Stimulated activated CD4-positive, alpha-beta T cell treated with anti-CD3 and anti-CD28 coated beads, Interleukin-2, amount 100 ng/mL, for 24 hours (primary cell): ENCODE data around the gene CLEC18A.
"Not testable (repeated sequence)": the region's sequence is repeated elsewhere in the genome, so short reads cannot be mapped to it uniquely, and the experiment has no call there.

Experiments used
- DNase-seq, 2 donors: peaks; one replicate each; pipeline ENCODE4 v3.0.0-alpha.2; 2020

CLEC18A gene

GRCh38 chr16:69951017-69951671 is at the start of gene CLEC18A:
Gene CLEC18A (plus strand): TSS chr16:69951334. CDS start chr16:69951367, 33 bp downstream.
- not testable (repeated sequence) for DNase-seq

GRCh38 chr16:69903865-69904415 is 47.2 kb upstream of the CLEC18A start:
- DNase-seq: no peak

- DNase-seq: no peak
Observed at GRCh38 chr16:69904495-69905170, 46.5 kb upstream of the CLEC18A start.

DNA sequence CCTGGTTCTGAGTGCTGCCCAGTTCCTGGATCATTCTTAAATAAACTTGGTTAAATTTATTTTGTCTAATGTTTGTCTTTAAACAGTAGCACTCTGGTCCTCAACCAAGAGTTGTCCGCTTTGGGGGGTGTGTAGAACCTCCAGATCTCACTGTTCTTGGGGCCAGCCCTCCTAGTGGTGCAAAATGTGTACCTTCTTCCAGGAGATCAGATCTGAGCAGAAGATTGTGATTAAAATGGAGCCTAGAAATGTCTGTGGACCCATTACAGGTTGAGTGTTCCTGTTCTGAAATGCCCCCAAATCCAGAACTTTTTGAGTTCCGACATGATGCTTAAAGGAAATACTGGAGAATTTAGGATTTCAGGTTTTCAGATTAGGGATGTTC is 46.0 kb upstream of the CLEC18A start:
- no peak for DNase-seq

DNA sequence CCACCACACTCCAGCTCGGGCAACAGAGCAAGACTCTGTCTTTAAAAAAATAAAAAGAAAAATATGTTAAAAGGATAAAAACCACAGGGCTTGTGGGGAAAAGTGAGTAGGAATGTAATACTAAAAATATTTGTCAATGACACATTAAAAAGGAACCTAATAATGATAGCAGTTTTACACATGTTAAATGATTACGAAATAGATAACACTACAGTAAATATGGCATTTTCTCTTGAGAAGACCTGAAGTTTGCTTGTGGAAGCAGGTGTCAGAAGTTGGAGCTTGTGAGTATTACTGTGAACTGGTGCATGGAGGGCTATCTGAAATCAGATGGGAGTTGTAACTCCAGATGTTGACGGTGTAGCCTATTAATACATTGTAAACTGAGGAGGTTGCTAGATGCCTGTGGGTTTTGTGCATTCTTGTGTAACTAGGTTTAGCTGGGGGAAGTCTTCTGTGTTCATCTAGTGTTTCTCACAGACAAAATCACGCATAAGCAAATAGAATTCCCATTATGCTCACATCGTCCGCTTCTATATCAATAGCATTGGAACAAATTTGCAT is 44.2 kb upstream of the CLEC18A start:
- DNase-seq: no peak

DNA sequence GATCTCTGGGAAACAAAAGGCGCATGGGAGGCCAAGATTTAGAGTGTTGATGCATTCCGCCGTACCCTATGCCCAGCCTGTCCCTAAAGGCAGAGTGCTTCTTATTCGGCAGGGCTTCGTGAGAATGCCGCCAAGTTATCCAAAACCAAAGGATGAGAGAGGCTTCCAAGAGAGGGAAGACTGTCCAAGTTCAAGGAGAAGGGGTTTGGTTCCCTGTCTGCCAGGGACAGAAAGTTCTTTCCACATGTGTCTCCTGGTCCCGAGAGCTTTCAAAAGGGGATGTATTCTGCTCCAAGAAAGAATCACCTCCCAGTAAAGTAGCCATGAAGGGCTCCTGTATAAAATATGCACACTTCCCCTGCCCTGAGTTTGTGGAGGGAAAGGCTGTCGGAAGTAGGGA is 42.1 kb upstream of the CLEC18A start:
- DNase-seq: no peak

DNA sequence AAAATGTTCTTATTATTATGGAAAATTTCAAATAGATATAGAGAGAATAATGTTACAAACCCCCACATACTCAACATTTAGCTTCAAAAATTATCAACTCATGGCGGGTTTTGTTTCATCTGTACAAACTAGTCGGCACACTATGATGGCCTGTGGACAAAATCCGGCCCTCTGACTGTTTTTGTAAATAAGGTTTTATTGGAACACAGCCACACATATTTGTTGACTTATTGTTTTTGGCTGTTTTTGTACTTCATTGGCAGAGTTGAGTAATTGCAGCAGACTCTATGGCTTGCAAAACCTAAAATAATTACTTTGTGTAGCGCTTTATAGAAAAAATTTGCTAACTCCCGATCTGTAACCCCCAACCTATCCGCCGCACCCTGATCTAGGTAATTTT is 41.4 kb upstream of the CLEC18A start:
- DNase-seq: no peak

GRCh38 chr16:69910964-69911363 is 40.2 kb upstream of the CLEC18A start:
- no peak for DNase-seq

GRCh38 chr16:69916462-69916861 is 34.7 kb upstream of the CLEC18A start:
- no peak for DNase-seq

DNA sequence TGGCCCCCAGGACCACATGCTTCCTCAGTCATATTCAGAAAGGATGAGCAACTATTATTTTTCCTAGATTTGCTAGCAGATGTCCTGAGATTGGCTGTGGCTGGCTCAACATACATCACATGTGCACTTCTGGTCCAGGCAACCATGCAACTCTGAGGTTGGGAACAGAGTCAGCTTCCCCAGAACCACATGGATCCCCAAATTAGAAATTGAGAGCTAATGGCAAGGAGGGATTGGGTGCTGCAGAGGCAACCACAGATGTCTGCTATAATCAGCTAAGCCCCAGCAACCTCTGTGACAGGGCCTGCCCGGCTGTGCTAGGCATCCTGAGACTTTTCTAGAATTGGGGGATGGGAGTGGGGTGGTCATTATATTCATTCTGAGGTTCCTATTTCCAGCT is 33.8 kb upstream of the CLEC18A start:
- DNase-seq: no peak

GRCh38 chr16:69917739-69918138 is 33.4 kb upstream of the CLEC18A start:
- no peak for DNase-seq

DNA sequence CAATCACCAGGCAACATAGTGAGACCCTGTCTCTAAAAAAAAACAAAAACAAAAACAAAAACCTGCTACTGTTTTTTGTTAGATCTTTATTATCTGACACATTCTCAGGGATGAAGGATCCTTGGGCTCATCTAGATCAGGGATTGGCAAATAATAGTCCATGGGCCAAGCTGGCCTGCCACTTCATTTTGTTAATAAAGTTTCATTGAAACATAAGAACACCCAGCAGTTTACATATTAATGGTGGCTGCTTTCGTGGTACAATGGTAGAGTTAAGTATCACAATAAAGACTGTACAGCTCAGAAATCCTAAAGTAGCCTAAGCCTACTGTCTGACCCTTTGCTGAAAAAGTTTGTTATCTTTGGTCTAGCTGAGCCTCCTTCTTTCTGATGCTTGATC is 32.9 kb upstream of the CLEC18A start:
- no peak for DNase-seq

DNA sequence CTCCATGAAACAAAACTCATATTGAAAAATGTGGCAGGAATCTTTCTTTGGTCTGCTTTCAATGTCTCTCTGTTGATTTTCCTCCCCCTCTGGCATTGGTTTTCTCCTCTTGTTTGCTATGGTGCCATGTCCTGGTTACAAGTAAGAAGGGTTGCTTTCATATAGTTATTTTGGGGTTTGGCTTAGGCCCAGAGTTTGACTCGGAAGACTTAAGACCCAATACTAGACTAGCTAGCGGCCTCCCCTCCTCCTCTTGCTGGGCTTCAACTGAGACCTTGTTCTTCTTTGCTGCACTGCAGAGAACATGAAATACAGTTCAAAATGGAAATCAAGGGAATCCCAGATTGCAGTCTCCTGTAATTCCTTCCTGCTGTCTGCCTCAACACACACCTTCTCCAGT is 30.0 kb upstream of the CLEC18A start:
- no peak for DNase-seq

GRCh38 chr16:69922200-69922599 is 28.9 kb upstream of the CLEC18A start:
- DNase-seq: no peak

GRCh38 chr16:69924041-69924775 is 26.9 kb upstream of the CLEC18A start:
- DNase-seq: no peak

GRCh38 chr16:69924777-69925191 is 26.4 kb upstream of the CLEC18A start:
- DNase-seq: no peak

GRCh38 chr16:69925311-69925710 is 25.8 kb upstream of the CLEC18A start:
- no peak for DNase-seq

GRCh38 chr16:69926241-69926640 is 24.9 kb upstream of the CLEC18A start:
- DNase-seq: no peak

DNA sequence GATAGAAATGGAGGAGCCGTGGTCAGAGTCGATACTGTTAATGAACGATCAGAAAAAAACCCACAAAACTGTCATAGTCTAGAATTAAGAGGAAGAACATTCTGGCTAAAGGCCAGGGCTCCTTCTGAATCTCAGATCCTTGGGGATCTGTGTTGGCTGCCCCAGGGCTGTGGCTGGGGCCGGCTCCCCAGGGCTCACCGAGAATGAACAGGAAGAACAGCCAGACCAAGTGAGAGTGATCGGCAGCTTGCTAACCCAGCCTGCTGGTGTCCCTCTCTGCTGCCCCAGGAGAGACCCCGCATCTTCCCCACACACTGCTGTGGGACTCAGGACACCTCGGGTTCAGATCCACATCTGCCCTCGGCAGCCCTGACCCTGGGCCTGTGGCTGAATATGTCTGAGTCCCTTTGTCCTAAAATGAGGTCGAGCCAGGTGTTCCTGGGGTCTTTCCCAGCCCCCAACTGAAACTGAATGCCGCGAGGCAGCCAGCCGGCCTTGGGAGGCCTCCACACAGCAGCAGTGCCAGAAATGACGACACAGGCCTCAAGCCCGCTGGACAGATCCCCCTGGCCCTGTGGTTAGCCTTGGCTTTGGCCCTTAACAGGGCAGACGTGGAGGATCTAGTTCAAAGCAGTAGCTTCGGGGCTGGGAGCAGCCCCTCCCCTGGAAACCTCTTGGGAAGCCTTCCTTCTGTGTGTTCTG is 23.9 kb upstream of the CLEC18A start:
- no peak for DNase-seq

DNA sequence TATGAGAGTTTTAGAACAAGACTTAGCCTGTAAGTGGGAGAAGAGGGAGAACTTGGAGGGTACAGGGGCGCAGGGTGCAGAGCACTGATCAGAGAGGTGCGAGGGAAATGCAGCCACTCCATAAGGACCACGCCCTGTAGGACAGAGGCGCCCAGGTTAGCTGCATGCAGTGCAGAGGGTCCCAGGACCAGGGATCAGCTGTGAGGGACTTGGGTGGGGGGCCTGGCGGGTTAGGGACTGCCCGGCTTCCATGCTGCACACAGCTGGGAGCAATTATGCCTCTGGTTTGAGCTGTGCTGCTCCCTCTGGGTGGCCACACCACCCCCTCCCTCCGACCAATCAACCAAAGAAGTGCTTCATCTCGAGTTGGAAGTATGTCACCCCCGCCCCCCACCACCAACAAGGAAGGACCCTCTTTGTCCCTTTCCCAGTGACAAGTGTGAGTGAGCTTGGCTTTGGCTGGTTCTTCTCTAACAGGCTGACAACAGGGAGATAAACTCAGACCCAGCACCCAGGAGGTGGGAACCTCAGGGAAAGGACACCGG is 22.2 kb upstream of the CLEC18A start:
- no peak for DNase-seq

DNA sequence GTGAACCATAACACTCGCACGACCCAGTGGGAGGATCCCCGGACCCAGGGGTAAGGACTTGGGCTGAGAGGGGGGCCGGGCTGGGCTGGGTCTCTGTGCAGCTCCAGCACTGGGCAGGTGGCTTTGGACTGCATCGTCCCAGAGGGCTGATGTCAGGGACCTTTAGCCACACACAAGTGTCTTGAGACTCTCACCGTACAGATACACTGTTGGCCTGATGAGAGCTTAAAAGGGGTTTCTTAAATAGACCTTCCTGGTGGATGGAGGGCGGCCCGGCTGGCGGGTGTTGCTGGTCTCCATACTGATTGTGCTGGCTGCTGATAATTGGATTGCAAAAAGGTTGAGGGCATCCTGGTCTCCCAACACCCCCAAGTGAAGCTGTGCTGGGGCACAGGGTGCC is 21.7 kb upstream of the CLEC18A start:
- DNase-seq: no peak

- peak; percentile 43 to 54 for DNase-seq
Observed at GRCh38 chr16:69930117-69930776, 20.9 kb upstream of the CLEC18A start.
